ENCODE measurements around the gene PQBP1.

PQBP1 gene

DNA sequence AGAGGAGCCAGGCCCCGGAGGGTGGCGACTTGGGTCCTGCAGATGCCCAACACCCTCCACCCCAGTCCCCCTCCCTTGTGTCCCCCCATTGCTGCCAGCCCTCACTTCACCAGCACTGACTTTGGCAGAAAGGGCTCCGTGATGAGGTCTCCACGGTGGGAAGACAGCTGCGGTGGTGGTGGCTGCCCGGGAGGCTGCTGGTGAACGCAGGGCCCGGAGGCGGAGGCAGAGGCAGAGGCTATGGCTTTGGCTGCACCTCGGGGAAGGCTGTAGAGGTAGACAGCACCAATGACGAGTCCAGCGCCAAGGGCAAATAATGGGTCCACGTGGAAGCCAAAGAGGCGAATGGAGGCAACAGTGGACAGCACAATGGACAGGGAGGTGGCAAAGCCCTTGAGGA, 6.9 kb downstream of the PQBP1 start:
- no peak for DNase-seq (ENCODE audit: low read depth in 1 of 2, low spot score in 1 of 2)

DNA sequence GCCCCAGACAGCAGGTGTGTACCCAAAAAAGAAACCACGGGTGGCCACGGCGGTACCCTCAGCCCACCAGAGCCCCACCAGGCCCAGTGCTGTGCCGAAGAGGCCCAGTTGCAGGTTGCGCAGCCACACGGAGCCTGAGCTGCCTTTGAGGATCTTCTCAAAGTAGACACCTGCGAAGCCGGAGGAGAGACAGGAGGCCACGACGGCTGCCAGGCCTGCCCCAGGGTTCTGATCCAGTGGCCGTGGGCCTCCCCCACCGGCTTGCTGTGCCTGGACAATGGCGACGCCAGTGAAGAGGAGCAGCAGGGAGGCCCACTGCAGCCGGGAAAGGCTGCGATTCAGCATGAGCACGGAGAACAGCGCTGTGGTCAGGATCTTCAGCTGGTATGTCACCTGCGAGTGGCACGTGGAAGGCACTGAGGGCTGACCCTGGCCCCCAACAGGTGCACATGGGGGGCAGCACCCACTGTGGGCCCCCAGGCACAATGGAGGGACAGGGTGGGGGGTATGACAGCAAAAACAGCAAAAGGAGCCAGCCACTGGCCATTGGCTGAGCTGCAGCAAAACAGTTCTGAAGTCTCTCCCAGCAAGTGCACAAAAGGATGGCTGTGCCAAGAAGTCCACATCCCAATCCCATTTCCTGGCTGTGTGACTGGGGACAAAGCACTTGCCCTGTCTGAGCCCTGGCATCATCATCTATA, 7.5 kb downstream of the PQBP1 start:
- Histone ChIP-seq H3K27ac (replicated peaks) (no peak overlapping the region), H3K4me3 (replicated peaks; ENCODE audit: insufficient read depth, low read length) (no peak overlapping the region), H3K27me3 (ENCODE audit: insufficient read depth, poor library complexity, severe bottlenecking) (no peaks in the 10 kb centered on the region)
- TF ChIP-seq SPI1 (IDR thresholded peaks at IDR 0.05; ENCODE audit: borderline replicate concordance, low read depth) (no peak), GABPA (IDR thresholded peaks at IDR 0.05; ENCODE audit: low read depth) (no peak), POLR2AphosphoS5 (IDR thresholded peaks at IDR 0.05; ENCODE audit: low read depth) (no peak), CTCF (IDR thresholded peaks at IDR 0.05; ENCODE audit: insufficient read depth, low read length) (no peak), REST (IDR thresholded peaks at IDR 0.05; ENCODE audit: insufficient replicate concordance, low read depth) (no peak)
- no peak for DNase-seq (ENCODE audit: low read depth in 1 of 2, low spot score in 1 of 2)

More for the DNA sequence above, 6.9 kb downstream of the PQBP1 start:
- no peaks in the 10 kb centered on the region for H3K27me3 ChIP-seq (ENCODE audit: insufficient read depth, poor library complexity, severe bottlenecking)
- TF ChIP-seq SPI1 (IDR thresholded peaks at IDR 0.05; ENCODE audit: borderline replicate concordance, low read depth), result no peak
- TF ChIP-seq GABPA (IDR thresholded peaks at IDR 0.05; ENCODE audit: low read depth), result no peak
- H3K4me3 ChIP-seq (replicated peaks; ENCODE audit: insufficient read depth, low read length), result no peak overlapping the region
- H3K27ac ChIP-seq (replicated peaks), result no peak overlapping the region

- Histone ChIP-seq H3K27ac (replicated peaks) (no peak overlapping the region), H3K4me3 (replicated peaks; ENCODE audit: insufficient read depth, low read length) (no peak overlapping the region), H3K27me3 (ENCODE audit: insufficient read depth, poor library complexity, severe bottlenecking) (no peaks in the 10 kb centered on the region)
- DNase-seq (ENCODE audit: low read depth in 1 of 2, low spot score in 1 of 2), result no peak
- no peak for TF ChIP-seq POLR2AphosphoS5 (IDR thresholded peaks at IDR 0.05; ENCODE audit: low read depth)
- TF ChIP-seq SPI1 (IDR thresholded peaks at IDR 0.05; ENCODE audit: borderline replicate concordance, low read depth), result no peak
- no peak for TF ChIP-seq CTCF (IDR thresholded peaks at IDR 0.05; ENCODE audit: insufficient read depth, low read length)
- no peak for TF ChIP-seq REST (IDR thresholded peaks at IDR 0.05; ENCODE audit: insufficient replicate concordance, low read depth)
- TF ChIP-seq GABPA (IDR thresholded peaks at IDR 0.05; ENCODE audit: low read depth), result no peak
Measured at GRCh38 chrX:48908600-48908999, 10.9 kb downstream of the PQBP1 start.

DNA sequence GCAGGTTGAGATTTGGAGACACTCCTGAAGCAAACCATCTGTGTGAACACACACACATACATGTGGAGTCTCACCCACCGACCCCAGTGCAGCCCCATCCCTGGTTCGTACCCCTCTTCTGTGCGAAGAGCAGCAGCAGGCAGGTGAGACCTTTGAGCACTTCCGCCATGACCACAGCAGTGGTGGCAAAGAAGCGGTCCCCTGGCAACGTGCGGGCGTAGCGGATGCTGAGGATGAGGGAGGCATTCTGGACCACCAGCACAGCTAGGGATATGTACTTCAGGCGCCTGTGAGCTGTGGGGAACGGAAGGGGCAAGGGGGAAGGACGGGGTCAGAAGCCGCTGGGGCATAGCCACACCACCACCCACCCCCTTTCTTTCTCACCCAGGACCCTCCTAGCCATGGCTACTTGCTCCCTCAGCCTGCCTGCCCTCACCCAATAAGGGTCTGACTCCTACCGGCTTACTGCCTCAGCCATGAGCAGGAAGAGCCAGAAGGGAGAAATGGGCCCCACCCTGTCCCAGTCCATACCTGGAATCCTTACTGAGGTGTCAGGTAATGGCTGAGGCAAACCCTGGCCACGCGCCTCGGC, 12.1 kb downstream of the PQBP1 start:
- no peak for TF ChIP-seq SPI1 (IDR thresholded peaks at IDR 0.05; ENCODE audit: borderline replicate concordance, low read depth)
- no peak for TF ChIP-seq CTCF (IDR thresholded peaks at IDR 0.05; ENCODE audit: insufficient read depth, low read length)
- TF ChIP-seq REST (IDR thresholded peaks at IDR 0.05; ENCODE audit: insufficient replicate concordance, low read depth), result no peak
- TF ChIP-seq POLR2AphosphoS5 (IDR thresholded peaks at IDR 0.05; ENCODE audit: low read depth), result no peak
- no peak overlapping the region for H3K4me3 ChIP-seq (replicated peaks; ENCODE audit: insufficient read depth, low read length)
- DNase-seq (ENCODE audit: low read depth in 1 of 2, low spot score in 1 of 2), result no peak

More for the DNA sequence above, 12.1 kb downstream of the PQBP1 start:
- H3K27ac ChIP-seq (replicated peaks), result no peak overlapping the region
- H3K27me3 ChIP-seq (ENCODE audit: insufficient read depth, poor library complexity, severe bottlenecking), result no peaks in the 10 kb centered on the region
